Measurements from ENCODE around the gene OR3A2.

DNA sequence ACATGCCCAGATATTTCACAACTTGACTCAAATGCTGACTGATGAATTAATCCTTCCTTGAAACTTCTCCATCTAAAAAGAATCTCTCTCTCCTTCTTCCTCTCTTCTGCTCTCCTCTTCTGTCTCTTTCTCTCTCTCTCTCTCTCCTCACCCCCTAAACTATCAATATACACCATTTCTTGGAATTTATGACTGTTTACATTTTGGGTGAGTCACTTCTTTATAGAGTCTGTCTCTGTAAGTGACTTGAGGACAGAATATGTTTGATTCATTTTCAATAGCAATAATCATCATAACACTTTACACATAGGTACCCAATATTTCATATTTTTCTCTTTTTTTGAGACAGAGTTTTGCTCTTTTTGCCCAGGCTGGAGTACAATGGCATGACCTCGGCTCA lies 103.2 kb downstream of the OR3A2 start:
- TF ChIP-seq, protein P1, sequence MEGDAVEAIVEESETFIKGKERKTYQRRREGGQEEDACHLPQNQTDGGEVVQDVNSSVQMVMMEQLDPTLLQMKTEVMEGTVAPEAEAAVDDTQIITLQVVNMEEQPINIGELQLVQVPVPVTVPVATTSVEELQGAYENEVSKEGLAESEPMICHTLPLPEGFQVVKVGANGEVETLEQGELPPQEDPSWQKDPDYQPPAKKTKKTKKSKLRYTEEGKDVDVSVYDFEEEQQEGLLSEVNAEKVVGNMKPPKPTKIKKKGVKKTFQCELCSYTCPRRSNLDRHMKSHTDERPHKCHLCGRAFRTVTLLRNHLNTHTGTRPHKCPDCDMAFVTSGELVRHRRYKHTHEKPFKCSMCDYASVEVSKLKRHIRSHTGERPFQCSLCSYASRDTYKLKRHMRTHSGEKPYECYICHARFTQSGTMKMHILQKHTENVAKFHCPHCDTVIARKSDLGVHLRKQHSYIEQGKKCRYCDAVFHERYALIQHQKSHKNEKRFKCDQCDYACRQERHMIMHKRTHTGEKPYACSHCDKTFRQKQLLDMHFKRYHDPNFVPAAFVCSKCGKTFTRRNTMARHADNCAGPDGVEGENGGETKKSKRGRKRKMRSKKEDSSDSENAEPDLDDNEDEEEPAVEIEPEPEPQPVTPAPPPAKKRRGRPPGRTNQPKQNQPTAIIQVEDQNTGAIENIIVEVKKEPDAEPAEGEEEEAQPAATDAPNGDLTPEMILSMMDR (IDR thresholded peaks at IDR 0.05; ENCODE audit: poor library complexity, severe bottlenecking) = no peak
- TF ChIP-seq, protein P2, sequence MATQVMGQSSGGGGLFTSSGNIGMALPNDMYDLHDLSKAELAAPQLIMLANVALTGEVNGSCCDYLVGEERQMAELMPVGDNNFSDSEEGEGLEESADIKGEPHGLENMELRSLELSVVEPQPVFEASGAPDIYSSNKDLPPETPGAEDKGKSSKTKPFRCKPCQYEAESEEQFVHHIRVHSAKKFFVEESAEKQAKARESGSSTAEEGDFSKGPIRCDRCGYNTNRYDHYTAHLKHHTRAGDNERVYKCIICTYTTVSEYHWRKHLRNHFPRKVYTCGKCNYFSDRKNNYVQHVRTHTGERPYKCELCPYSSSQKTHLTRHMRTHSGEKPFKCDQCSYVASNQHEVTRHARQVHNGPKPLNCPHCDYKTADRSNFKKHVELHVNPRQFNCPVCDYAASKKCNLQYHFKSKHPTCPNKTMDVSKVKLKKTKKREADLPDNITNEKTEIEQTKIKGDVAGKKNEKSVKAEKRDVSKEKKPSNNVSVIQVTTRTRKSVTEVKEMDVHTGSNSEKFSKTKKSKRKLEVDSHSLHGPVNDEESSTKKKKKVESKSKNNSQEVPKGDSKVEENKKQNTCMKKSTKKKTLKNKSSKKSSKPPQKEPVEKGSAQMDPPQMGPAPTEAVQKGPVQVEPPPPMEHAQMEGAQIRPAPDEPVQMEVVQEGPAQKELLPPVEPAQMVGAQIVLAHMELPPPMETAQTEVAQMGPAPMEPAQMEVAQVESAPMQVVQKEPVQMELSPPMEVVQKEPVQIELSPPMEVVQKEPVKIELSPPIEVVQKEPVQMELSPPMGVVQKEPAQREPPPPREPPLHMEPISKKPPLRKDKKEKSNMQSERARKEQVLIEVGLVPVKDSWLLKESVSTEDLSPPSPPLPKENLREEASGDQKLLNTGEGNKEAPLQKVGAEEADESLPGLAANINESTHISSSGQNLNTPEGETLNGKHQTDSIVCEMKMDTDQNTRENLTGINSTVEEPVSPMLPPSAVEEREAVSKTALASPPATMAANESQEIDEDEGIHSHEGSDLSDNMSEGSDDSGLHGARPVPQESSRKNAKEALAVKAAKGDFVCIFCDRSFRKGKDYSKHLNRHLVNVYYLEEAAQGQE (IDR thresholded peaks at IDR 0.05; ENCODE audit: borderline replicate concordance) = no peak
